ENCODE results near the gene KCNJ14.

DNA sequence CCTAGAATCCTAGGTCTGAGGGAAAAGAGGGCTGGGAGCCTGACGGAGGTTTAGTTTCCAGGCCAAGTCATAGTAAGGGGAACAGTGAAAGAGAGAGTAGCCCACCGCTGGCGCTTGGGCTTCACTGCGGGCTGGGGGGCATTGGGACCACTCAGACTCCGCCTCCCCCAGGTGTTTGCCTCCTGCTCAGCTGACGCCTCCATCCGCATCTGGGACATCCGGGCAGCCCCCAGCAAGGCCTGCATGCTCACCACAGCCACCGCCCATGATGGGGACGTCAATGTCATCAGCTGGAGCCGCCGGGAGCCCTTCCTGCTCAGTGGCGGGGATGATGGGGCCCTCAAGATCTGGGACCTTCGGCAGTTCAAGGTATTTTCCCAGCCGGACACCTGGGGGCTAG, 4.5 kb upstream of the KCNJ14 start:
- TF ChIP-seq, protein P1, sequence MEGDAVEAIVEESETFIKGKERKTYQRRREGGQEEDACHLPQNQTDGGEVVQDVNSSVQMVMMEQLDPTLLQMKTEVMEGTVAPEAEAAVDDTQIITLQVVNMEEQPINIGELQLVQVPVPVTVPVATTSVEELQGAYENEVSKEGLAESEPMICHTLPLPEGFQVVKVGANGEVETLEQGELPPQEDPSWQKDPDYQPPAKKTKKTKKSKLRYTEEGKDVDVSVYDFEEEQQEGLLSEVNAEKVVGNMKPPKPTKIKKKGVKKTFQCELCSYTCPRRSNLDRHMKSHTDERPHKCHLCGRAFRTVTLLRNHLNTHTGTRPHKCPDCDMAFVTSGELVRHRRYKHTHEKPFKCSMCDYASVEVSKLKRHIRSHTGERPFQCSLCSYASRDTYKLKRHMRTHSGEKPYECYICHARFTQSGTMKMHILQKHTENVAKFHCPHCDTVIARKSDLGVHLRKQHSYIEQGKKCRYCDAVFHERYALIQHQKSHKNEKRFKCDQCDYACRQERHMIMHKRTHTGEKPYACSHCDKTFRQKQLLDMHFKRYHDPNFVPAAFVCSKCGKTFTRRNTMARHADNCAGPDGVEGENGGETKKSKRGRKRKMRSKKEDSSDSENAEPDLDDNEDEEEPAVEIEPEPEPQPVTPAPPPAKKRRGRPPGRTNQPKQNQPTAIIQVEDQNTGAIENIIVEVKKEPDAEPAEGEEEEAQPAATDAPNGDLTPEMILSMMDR (IDR thresholded peaks at IDR 0.05): no peak
- TF ChIP-seq EP300 (IDR thresholded peaks at IDR 0.05): no peak
- no peak for TF ChIP-seq POLR2A (IDR thresholded peaks at IDR 0.05)
- no peak for TF ChIP-seq POLR2AphosphoS5 (IDR thresholded peaks at IDR 0.05)

Measured in gastroesophageal sphincter (tissue), 3 donors.